K562 (cell line): ENCODE data around the gene MIEF1. TPM values are rescaled to one million over a fixed set of nuclear protein-coding genes. Genes with fewer than 3 reads are reported as not detected.

Experiments used
- KLF16 ChIP-seq: IDR thresholded peaks from 2 replicates; pipeline ENCODE4 v1.6.1; 2016; ENCODE audit warnings: antibody characterized with exemption
- MYNN ChIP-seq, 2 experiments: sonication (generic); formaldehyde crosslinking in 1 of 2; IDR thresholded peaks; 2 replicates each; pipeline versions ENCODE4 v1.5.0 to v1.6.1; 2016 to 2020; ENCODE audit warnings: antibody characterized with exemption in 1 of 2, missing genetic modification reagents in 1 of 2
- NELFE ChIP-seq: IDR thresholded peaks from 2 replicates; pipeline ENCODE4 v1.6.1; 2011; ENCODE audit warnings: mild to moderate bottlenecking; ENCODE audit not compliant: insufficient read depth, insufficient read length
- PRMT5 ChIP-seq: sonication (generic); formaldehyde crosslinking; IDR thresholded peaks from 2 replicates; pipeline ENCODE4 v1.5.0; 2020; ENCODE audit warnings: missing genetic modification reagents
- RREB1 ChIP-seq: fragments of 250-450 bp; sonication (Bioruptor Pico); IDR thresholded peaks from 2 replicates; pipeline ENCODE4 v1.4.0; 2020
- SMAD4 ChIP-seq: fragments of 250-450 bp; sonication (Bioruptor Pico); conservative IDR thresholded peaks from 2 replicates; pipeline ENCODE4 v1.8.0; 2021; ENCODE audit warnings: inconsistent platforms, mild to moderate bottlenecking, moderate library complexity
- TAF1 ChIP-seq: IDR thresholded peaks from 2 replicates; pipeline ENCODE4 v1.6.1; 2011; ENCODE audit warnings: mild to moderate bottlenecking, low read length, moderate library complexity; ENCODE audit not compliant: insufficient read depth, control insufficient read depth, severe bottlenecking; ENCODE audit errors: extremely low read depth
- TFAM ChIP-seq: fragments of 250-450 bp; sonication (Bioruptor Pico); conservative IDR thresholded peaks from 2 replicates; pipeline ENCODE4 v1.5.0; 2021; ENCODE audit warnings: mild to moderate bottlenecking, moderate library complexity
- ZBTB12 ChIP-seq: fragments of 250-450 bp; sonication (Bioruptor Pico); IDR thresholded peaks from 2 replicates; pipeline ENCODE4 v1.4.0; 2020
- ZBTB26 ChIP-seq: fragments of 450-650 bp; formaldehyde crosslinking; IDR thresholded peaks from 2 replicates; pipeline ENCODE4 v1.4.0; 2022; ENCODE audit warnings: missing genetic modification characterization
- ZHX1 ChIP-seq: fragments of 150-350 bp; conservative IDR thresholded peaks from 2 replicates; pipeline ENCODE4 v1.6.1; 2014; ENCODE audit warnings: low read length
- ZKSCAN3 ChIP-seq: fragments of 250-450 bp; sonication (Bioruptor Pico); IDR thresholded peaks from 2 replicates; pipeline ENCODE4 v1.4.0; 2020
- ZNF143 ChIP-seq: sonication (generic); formaldehyde crosslinking; IDR thresholded peaks from 2 replicates; pipeline ENCODE4 v1.9.0; 2022; ENCODE audit warnings: mild to moderate bottlenecking, missing genetic modification reagents
- ZNF146 ChIP-seq: IDR thresholded peaks from one replicate; pipeline ENCODE4 v1.6.1; 2018; ENCODE audit warnings: missing compliant biosample characterization; ENCODE audit not compliant: unreplicated experiment
- ZNF57 ChIP-seq: fragments of 450-650 bp; formaldehyde crosslinking; IDR thresholded peaks from 2 replicates; pipeline ENCODE4 v1.4.0; 2020; ENCODE audit warnings: mild to moderate bottlenecking, moderate library complexity
- ZNF766 ChIP-seq: fragments of 200-800 bp; sonication (Bioruptor generic); conservative IDR thresholded peaks from 2 replicates; pipeline ENCODE4 v1.6.1; 2016; ENCODE audit warnings: missing genetic modification characterization, missing compliant biosample characterization
- ZNF778 ChIP-seq: fragments of 450-650 bp; formaldehyde crosslinking; IDR thresholded peaks from 2 replicates; pipeline ENCODE4 v1.4.0; 2020; ENCODE audit warnings: mild to moderate bottlenecking, moderate library complexity
- polyA plus RNA-seq, 8 experiments: library from polyadenylated mRNA; depleted of rRNA in 4 of 8; stranded (reverse) in 5 of 8; unstranded in 3 of 8; fragments of >200 nt; fragmentation: Nextera tagmentation in 2 of 8; fragmentation: Illumina TruSeq in 1 of 8; extraction: Ambion mirVana in 2 of 8; extraction: Trizol in 1 of 8; gene quantifications; 2 replicates each; pipeline versions ENCODE4 v1.2.1 to v1.2.3, GENCODE V29; 2011 to 2014; ENCODE audit warnings: inconsistent platforms in 1 of 8, missing spikeins in 1 of 8
- total RNA-seq, 7 experiments: library from RNA; depleted of rRNA in 6 of 7; stranded (reverse); fragments of >200 nt in 6 of 7; fragmentation: Illumina TruSeq in 2 of 7; extraction: Trizol in 2 of 7; gene quantifications; 2 replicates each; pipeline versions ENCODE4 v1.2.1 to v1.2.3, GENCODE V29; 2011 to 2021; ENCODE audit warnings: low replicate concordance in 1 of 7

MIEF1 gene
- total and polyA plus RNA-seq, 9 of the 15 experiments (the other 6 are each of a cell fraction or from before 2014, with no cell fraction given): 10.9 to 51.8 (median 25.5) TPM

GRCh38 chr22:39520226-39521105 lies 18.4 kb downstream of the MIEF1 start, which contains the start of gene ATF4 (continued):
- no peak for TF ChIP-seq RREB1 (CRISPR knock-in tag)
- TF ChIP-seq ZBTB12 (CRISPR knock-in tag): no peak; the same call in 1 of the 2 replicates
- TF ChIP-seq ZNF143 (CRISPR knock-in tag): no peak
- no peak for TF ChIP-seq ZHX1
- peak; percentile 58; the same call in 1 of the 2 replicates for TF ChIP-seq ZBTB26 (CRISPR knock-in tag)
- no peak for TF ChIP-seq NELFE
- no peak for TF ChIP-seq KLF16
- TF ChIP-seq ZKSCAN3 (CRISPR knock-in tag): no peak
- TF ChIP-seq TAF1: peak; percentile 95
- TF ChIP-seq ZNF57: no peak
- TF ChIP-seq ZNF766 (CRISPR knock-in tag): no peak
- peak; percentile 64; the same call in 1 of the 2 replicates for TF ChIP-seq PRMT5 (CRISPR knock-in tag)
- no peak for TF ChIP-seq MYNN (IDR thresholded peaks at IDR 0.05)
- TF ChIP-seq MYNN (CRISPR knock-in tag; IDR thresholded peaks at IDR 0.05): no peak
- TF ChIP-seq TFAM (CRISPR knock-in tag): no peak
- TF ChIP-seq ZNF146 (CRISPR knock-in tag): no peak
- peak; percentile 85 for TF ChIP-seq SMAD4 (CRISPR knock-in tag)
- no peak for TF ChIP-seq ZNF778 (CRISPR knock-in tag)
